COLO668 (cell line): ENCODE measurements around the gene AGPAT4.

Source experiments
- DNase-seq: peaks from one replicate; lab custom pipeline; 2025; ENCODE audit not compliant: unreplicated experiment; lab: John Stamatoyannopoulos, UW

The AGPAT4 gene

GRCh38 chr6:161080263-161080970 is 193.4 kb downstream of the AGPAT4 start:
- DNase-seq: no peak
